ENCODE results near the gene CD274. TPM values are rescaled to one million over a fixed set of nuclear protein-coding genes. Genes with fewer than 3 reads are reported as not detected.
A peak's percentile ranks its signal among the peaks of the same experiment; 100 is the strongest.

Gene CD274
- total RNA-seq, 1 experiment from 2014 or later: 0.42 TPM

- no peak for TF ChIP-seq PREB (CRISPR knock-in tag; IDR thresholded peaks at IDR 0.05; ENCODE audit: borderline replicate concordance)
These were observed 33.4 kb upstream of the CD274 start (continued) for GRCh38 chr9:5416953-5417352.

- ChIA-PET CTCF (no interaction called here), POLR2A (no interaction called here)
- peaks cover 6% of the 10 kb centered on the region for H3K9me3 Mint-ChIP-seq
- TF ChIP-seq ELF4 (CRISPR knock-in tag; IDR thresholded peaks at IDR 0.05; ENCODE audit: low read depth) (no peak), FOXP1 (CRISPR knock-in tag; IDR thresholded peaks at IDR 0.05; ENCODE audit: borderline replicate concordance) (peak; percentile 58; the same call in 1 of the 2 replicates)
- no peaks in the 10 kb centered on the region for H3K36me3 Mint-ChIP-seq
- H3K27ac Mint-ChIP-seq: no peak overlapping the region
- H3K4me3 Mint-ChIP-seq: no peak overlapping the region
- DNase-seq (ENCODE audit: low spot score) (no peak), ATAC-seq (no peak)
- peaks cover 12% of the 10 kb centered on the region for H3K27me3 Mint-ChIP-seq (ENCODE audit: low read depth)
- H3K4me1 Mint-ChIP-seq: peaks cover 18% of the 10 kb centered on the region
These were observed 31.9 kb upstream of the CD274 start for GRCh38 chr9:5418481-5418880.

GRCh38 chr9:5419987-5420386 lies 30.4 kb upstream of the CD274 start:
- ATAC-seq (no peak), DNase-seq (ENCODE audit: low spot score) (no peak)
- POLR2A ChIA-PET: no interaction called here
- no peaks in the 10 kb centered on the region for H3K9me3 Mint-ChIP-seq
- H3K4me1 Mint-ChIP-seq: peaks cover 18% of the 10 kb centered on the region
- no peak overlapping the region for H3K27ac Mint-ChIP-seq
- no peak overlapping the region for H3K4me3 Mint-ChIP-seq
- no peaks in the 10 kb centered on the region for H3K36me3 Mint-ChIP-seq
- H3K27me3 Mint-ChIP-seq (ENCODE audit: low read depth): peaks cover 12% of the 10 kb centered on the region
- CTCF ChIA-PET: no interaction called here
- TF ChIP-seq ZNF219 (CRISPR knock-in tag; IDR thresholded peaks at IDR 0.05; ENCODE audit: borderline replicate concordance) (no peak), IRF2 (CRISPR knock-in tag; IDR thresholded peaks at IDR 0.05; ENCODE audit: borderline replicate concordance, low read depth) (no peak), ZNF263 (CRISPR knock-in tag; IDR thresholded peaks at IDR 0.05; ENCODE audit: low read depth) (no peak), ZNF138 (CRISPR knock-in tag; conservative IDR thresholded peaks at IDR 0.05) (no peak), RELA (CRISPR knock-in tag; IDR thresholded peaks at IDR 0.05; ENCODE audit: borderline replicate concordance) (no peak), FOXP1 (CRISPR knock-in tag; IDR thresholded peaks at IDR 0.05; ENCODE audit: borderline replicate concordance) (no peak), ZNF671 (CRISPR knock-in tag; IDR thresholded peaks at IDR 0.05) (no peak), ATF2 (CRISPR knock-in tag; IDR thresholded peaks at IDR 0.05; ENCODE audit: borderline replicate concordance, low read depth) (no peak), SOX15 (CRISPR knock-in tag; IDR thresholded peaks at IDR 0.05) (no peak), TEAD1 (CRISPR knock-in tag; IDR thresholded peaks at IDR 0.05) (no peak), ELF4 (CRISPR knock-in tag; IDR thresholded peaks at IDR 0.05; ENCODE audit: low read depth) (no peak), ZSCAN18 (CRISPR knock-in tag; IDR thresholded peaks at IDR 0.05) (no peak), ZNF532 (CRISPR knock-in tag; IDR thresholded peaks at IDR 0.05; ENCODE audit: borderline replicate concordance) (no peak), ZNF396 (CRISPR knock-in tag; IDR thresholded peaks at IDR 0.05; ENCODE audit: borderline replicate concordance) (no peak), FOXP4 (CRISPR knock-in tag; IDR thresholded peaks at IDR 0.05) (no peak), E2F4 (CRISPR knock-in tag; IDR thresholded peaks at IDR 0.05; ENCODE audit: borderline replicate concordance, low read depth) (no peak), NR3C1 (CRISPR knock-in tag; conservative IDR thresholded peaks at IDR 0.05; ENCODE audit: low read depth) (no peak), CREB1 (CRISPR knock-in tag; IDR thresholded peaks at IDR 0.05) (no peak)

All from WTC11 (cell line).